ENCODE data around the gene XAGE2. TPM values are rescaled to one million over a fixed set of nuclear protein-coding genes. Genes with fewer than 3 reads are reported as not detected.
A peak's percentile ranks its signal among the peaks of the same experiment; 100 is the strongest.

The XAGE2 gene
- total and polyA plus RNA-seq, 2 of the 4 experiments (the other 2 are of a cell fraction) = not detected

DNA sequence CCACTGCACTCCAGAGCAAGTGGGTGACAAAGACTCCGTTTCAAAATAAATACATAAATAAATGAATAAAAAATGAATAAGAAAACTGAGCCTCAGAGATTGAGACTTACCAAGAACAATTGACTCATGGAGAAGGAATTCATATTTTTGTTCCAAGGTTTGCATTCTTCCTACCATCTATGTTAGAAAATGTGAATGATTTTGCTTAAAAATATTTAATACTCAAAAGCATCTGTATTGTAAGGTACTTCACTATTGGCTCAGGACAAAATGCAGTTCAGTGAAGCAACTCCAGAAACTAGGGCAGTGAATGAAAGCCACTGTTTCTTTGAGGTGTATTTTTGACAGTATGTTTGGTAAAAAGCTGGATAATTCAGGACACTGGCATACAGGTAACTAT lies 54.1 kb downstream of the XAGE2 start:
- H3K4me1 ChIP-seq (ENCODE audit: control insufficient read depth, insufficient read depth, low read length) = peaks cover 8% of the 10 kb centered on the region
- H2BK5ac ChIP-seq (ENCODE audit: low read depth, low read length, poor library complexity, severe bottlenecking) = no peak overlapping the region
- no peak overlapping the region for H3K14ac ChIP-seq (replicated peaks; ENCODE audit: low read depth, low read length)
- no TSS peak for BruUV-seq (replicated peaks)
- no CpG with 5 or more reads among the region's 1 CpG for WGBS, 2 experiments (ENCODE audit: extremely low coverage in 2 of 2, insufficient read length in 1 of 2)
- no peak overlapping the region for H3K4me3 ChIP-seq (ENCODE audit: insufficient read depth, low read depth, low read length)
- H4K91ac ChIP-seq (ENCODE audit: insufficient read depth, low read depth, low read length) = no peak overlapping the region
- no peak overlapping the region for H3K9ac ChIP-seq (ENCODE audit: low read depth, low read length)
- H3K27ac ChIP-seq (ENCODE audit: insufficient read depth, low read length) = peak overlapping the region; percentile 15; the same call in 1 of the 2 replicates
- CTCF ChIA-PET = no interaction called here
- in situ Hi-C loops (cut with MboI; ENCODE audit: low sequenced_read_pairs) = no loop called here
- H2BK120ac ChIP-seq (ENCODE audit: low read depth, low read length) = no peak overlapping the region
- no peaks in the 10 kb centered on the region for H3K36me3 ChIP-seq (ENCODE audit: control insufficient read depth, insufficient read depth, low read length)
- H3K4me2 ChIP-seq (ENCODE audit: low read depth, low read length) = no peak overlapping the region
- H3K79me1 ChIP-seq (ENCODE audit: low read depth in 1 of 2, low read length in 2 of 2) = no peaks in the 10 kb centered on the region
- POLR2A ChIA-PET (ENCODE audit: unreplicated experiment) = no interaction called here
- no peak overlapping the region for H2AK9ac ChIP-seq (replicated peaks; ENCODE audit: low read depth, low read length, poor library complexity)
- H3K56ac ChIP-seq (ENCODE audit: extremely low read depth, insufficient read depth, low read length) = no peak overlapping the region
- no peak overlapping the region; the same call in 1 of the 2 replicates for H3K18ac ChIP-seq (ENCODE audit: low read depth, low read length)
- peak; percentile 56; the same call in 1 of the 2 replicates for TF ChIP-seq CEBPB (IDR thresholded peaks at IDR 0.05; ENCODE audit: low read depth, low read length)
- TF ChIP-seq RCOR1 (IDR thresholded peaks at IDR 0.05; ENCODE audit: insufficient replicate concordance, low read length) = no peak
- no peak overlapping the region for H3K4ac ChIP-seq (ENCODE audit: low read depth, low read length)
- no peak overlapping the region for H3K23ac ChIP-seq (ENCODE audit: low read depth, low read length)
- no peaks in the 10 kb centered on the region for H4K20me1 ChIP-seq (ENCODE audit: insufficient read depth, low read length)
- peaks cover 2% of the 10 kb centered on the region; the same call in 1 of the 2 replicates for H3K27me3 ChIP-seq (ENCODE audit: control insufficient read depth, insufficient read depth, low read length)
- dilution Hi-C loops (cut with HindIII; ENCODE audit: low sequenced_read_pairs, unreplicated experiment) = no loop called here
- H3K9me1 ChIP-seq (ENCODE audit: insufficient read depth, low read length) = peaks cover 3% of the 10 kb centered on the region; the same call in 1 of the 2 replicates
- H2BK20ac ChIP-seq (ENCODE audit: low read depth, low read length) = no peak overlapping the region
- H4K8ac ChIP-seq (ENCODE audit: low read depth in 2 of 2, low read length in 2 of 2) = no peak overlapping the region; a peak in 1 of 4 replicates
- no peaks in the 10 kb centered on the region for H3K9me3 ChIP-seq (ENCODE audit: control insufficient read depth, insufficient read depth, low read length)
- H2BK15ac ChIP-seq (ENCODE audit: low read depth, low read length) = no peak overlapping the region
- H4K5ac ChIP-seq (ENCODE audit: low read depth, low read length) = 0 out of 2 replicates have a peak overlapping the region, but pooled peaks have one; percentile 39
- no peak overlapping the region for H2AK5ac ChIP-seq (ENCODE audit: low read depth, low read length)
- H2AFZ ChIP-seq (replicated peaks; ENCODE audit: low read length, poor library complexity) = no peak overlapping the region
- intact Hi-C loops (cut with micrococcal nuclease) = no loop called here
- ATAC-seq (ENCODE audit: low read depth) (peak; percentile 67), DNase-seq (peak; percentile 86)

All from IMR-90 (cell line).